Superior temporal gyrus (tissue), 1 donor: ENCODE measurements around the gene DCDC1.
"Not testable (repeated sequence)": the region's sequence is repeated elsewhere in the genome, so short reads cannot be mapped to it uniquely, and the experiment has no call there.

Experiments used
- DNase-seq: peaks from one replicate; pipeline ENCODE4 v3.0.0-alpha.2; 2016; ENCODE audit errors: extremely low spot score

DCDC1 gene

DNA sequence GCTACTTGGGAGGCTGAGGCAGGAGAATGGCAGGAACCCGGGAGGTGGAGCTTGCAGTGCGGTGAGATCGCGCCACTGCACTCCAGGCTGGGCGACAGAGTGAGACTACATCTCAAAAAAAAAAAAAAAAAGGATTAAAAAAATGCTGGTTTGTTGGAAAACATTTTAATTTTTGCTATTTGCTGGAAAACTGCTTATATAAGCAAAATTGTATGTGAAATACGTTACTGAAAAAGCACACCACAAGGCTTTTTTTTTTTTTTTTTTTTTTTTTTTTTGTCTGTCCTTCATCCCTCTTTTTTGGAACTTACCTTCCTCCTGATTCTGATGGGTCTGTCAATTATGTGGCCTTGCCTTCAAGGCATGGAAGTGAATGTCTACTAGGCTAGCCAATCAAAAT, 40.8 kb downstream of the DCDC1 start:
- no peak for DNase-seq

DNA sequence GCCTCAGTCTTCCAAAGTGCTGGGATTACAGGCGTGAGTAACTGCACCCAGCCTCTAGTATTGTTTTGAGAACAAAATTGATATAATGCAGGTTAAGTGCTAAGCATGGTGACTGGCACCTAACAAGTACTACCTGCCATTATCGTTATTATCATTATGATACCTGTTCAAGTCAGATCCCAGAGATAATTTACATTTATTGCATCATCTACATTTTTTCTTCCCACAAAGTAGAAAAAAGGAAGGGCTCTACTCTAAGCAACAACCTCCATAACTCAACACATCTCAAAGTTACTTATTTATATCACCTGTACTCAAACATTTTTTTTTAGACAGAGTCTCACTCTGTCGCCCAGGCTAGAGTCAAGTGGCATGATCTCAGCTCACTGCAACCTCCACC, 42.1 kb downstream of the DCDC1 start:
- no peak for DNase-seq

DNA sequence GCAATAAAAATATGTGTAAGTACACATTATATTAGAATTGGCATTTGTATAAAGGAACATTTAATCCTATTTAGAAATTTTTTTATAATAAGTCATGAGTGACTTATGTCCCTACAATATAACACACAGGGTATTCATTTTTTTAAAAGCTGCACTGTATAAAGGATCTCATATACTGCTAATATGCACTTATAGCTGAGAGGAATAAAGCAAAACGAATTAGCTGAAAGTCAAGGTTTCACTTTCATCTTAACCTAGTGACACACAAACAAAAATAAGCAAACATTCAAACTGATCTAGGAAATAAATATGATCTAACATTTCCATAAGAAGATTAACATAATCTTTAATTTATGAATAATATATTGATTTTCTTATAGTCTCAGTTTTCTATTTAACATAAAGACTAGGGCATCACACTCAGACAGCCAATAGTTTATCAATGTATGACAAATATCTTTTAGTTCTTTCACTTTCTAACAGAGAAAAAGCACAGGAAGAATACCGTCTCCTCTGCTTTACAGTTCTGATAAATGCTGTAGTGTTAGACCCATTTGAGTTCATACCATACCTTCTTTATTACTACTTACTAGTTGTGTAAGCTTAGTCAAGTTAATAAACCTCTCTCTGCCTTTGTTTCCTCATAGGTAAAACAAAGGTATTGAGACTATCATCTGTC, 42.9 kb downstream of the DCDC1 start:
- no peak for DNase-seq

DNA sequence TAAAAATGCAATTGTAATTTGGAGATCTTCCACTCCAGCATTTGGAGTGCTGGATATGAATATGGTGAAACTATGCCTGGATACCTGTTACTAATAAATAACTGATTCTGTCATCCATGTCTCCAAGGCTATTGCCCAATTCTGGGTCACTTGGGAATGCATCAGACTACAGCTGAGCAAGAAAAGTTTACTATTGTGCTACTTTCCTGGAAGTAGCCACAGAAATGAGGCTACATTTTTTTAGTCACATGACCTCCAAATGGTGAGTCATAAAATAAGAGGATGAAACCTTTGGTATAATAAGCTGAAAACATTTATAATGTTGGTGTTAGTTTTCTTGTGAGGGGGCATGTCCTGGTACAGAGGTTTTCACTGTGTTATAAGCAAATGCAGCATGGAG, 44.4 kb downstream of the DCDC1 start:
- DNase-seq: no peak

DNA sequence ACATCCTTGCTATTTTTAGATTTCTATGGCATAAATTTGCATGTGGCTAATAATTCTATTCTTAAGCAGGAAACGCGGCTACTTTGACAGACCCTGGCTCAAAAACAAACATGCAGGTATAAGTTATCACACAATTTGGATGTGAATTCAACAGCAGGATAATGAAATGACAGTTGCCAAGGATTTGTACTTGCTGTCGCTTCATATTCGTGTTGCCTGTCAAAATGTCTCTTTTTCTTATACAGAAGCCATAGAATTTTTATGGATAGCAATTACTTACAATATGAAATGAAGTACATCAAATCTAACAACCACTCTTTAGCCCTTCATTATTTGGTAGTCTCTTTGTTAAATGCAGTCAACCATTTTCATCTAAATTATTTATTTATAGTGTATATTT, 46.4 kb downstream of the DCDC1 start:
- no peak for DNase-seq

DNA sequence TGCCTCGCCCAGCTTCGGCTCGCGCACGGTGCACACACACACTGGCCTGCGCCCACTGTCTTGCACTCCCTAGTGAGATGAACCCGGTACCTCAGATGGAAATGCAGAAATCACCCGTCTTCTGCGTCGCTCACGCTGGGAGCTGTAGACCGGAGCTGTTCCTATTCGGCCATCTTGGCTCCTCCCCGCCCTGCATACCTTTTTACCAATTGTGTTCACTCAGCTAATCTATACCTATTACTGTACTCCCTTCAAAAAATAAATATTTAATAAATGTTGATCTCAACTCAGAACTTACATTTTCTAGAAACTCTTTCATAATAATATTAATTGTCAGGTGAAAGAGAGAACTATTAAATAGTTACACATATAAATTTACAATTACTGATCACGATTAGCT, 48.0 kb downstream of the DCDC1 start:
- not testable (repeated sequence) for DNase-seq

DNA sequence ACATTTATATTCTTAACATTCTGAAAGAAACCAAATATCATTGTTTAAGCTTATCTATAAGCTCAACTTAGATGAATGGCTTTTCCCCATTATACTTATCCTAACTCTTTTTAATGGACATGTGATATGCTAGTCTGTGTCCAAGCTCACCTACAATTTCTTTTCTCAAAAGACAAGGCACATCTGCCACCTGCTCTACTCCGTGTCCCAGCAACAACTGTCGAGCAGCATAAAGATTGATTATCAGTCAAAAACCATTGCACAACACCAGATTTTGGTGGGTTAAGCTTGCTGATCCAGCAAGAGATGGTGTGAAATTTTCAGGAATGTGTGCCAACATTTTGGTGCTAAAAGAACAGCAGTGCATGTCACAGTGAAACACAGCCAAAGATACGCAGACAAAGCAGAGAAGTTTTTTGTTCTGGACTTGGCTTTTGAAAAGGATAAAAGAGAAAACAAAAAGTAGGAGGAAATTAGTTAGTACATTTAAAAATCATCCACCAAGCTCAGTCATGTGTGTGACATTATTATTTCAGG, 65.8 kb downstream of the DCDC1 start:
- no peak for DNase-seq

DNA sequence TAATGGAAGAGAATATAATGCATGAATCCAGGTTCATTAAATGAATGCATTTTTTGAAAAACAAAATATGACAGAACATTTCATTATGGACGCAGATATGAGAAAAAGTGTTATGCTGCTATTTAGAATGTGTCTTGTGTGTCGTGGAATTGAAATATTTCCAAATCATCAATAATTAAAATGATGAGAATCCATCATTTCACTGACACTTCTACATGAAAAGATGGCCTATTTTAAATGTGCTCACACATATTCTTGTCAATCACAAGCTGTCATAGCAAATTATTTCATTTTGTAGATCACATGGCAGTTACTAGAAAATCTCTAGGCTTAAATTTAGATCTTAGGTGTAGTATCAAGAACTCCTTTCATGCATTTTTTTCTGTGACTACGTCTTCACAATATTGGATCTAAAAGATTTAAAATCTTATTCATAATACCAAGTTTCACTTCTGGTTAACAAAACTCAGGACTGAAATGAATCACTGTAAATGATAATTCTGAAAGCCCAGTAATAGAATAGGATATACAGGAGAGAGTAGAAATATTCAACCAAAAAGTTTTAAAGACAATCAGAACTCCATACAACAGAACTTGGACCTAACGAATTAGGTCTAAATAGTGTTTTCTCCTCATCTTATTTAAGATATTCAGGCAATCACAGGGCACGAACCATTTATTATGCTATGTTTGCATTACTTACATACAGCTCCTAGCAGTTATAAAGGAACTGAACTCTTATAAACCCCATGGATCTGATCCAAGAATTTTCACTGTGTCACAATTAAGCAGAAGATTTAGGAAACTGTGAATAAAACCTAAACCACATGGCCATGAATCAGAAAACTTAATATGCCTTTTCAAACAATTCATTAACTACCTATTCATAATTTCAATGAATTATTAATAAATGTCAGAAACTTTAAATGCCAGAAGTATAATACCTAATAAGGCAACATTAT, 67.7 kb downstream of the DCDC1 start:
- DNase-seq: no peak

DNA sequence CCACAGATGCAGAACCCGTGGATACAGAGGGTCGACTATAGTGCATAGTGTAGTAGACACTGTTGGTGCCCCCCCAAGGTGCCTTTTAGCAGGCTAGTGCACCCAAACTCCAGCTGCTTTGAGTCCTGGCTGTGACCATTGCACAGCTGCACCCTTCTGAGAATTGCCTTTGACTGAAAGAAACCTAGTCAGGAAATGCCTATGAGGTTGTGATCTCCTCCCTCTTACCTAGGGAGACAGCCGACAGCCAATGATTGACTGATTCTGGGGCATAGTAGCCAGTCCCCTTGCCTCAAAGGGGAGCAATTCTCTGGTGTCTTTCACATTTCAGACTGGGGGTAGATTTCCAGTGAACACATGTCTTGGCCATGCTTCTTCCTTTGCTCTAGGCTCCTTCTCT, 74.2 kb downstream of the DCDC1 start:
- DNase-seq: no peak

DNA sequence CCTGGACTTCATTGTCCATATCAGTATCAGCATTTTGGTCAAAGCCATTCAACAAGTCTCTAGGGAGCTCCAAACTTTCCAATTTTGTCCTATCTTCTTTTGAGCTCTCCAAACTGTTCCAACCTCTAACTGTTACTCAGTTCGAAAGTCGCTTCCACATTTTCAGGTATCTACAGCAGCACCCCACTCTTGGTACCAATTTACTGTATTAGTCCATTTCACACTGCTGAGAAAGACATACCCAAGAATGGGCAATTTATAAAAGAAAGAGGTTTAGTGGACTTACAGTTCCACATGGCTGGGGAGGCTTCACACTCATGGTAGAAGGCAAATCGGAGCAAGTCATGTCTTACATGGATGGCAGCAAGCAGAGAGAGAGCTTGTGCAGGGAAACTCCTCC, 96.0 kb downstream of the DCDC1 start:
- not testable (repeated sequence) for DNase-seq

DNA sequence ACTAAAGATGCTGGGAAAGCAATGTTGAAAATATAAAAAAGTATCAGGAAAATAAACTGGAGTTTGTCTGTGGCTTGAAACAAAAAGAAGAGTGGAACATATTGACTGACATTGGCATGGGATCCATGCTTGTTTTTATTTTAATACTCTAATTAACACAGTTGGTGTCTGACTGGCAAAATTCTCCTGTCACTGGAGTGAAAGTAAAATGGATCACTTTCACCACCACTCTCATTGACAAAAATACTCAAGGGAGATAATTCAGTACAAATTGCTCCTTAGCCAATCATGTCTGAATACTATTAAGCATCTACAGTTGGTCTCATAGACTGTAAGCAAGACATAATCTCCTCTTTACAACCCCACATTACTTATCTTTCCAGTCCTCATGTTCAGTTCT, 101.8 kb downstream of the DCDC1 start:
- no peak for DNase-seq

DNA sequence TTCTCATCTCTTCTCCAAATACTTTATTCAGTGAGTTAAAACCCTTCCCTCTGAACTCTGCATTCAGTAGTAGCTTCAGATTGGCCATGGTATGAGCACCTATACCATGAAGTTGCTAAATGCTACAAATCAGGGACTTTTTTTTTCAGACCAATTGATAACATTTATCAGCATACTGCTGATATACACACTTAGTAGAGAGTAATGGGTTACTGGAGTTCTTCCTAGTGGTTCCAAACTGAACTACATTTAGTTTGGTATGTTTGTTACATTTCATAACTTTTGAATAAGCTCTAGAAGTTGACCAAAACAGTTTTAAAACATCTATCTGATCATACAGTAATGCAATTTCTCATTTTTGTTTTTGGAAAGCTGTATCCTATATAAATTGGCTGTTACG, 104.7 kb downstream of the DCDC1 start:
- no peak for DNase-seq

DNA sequence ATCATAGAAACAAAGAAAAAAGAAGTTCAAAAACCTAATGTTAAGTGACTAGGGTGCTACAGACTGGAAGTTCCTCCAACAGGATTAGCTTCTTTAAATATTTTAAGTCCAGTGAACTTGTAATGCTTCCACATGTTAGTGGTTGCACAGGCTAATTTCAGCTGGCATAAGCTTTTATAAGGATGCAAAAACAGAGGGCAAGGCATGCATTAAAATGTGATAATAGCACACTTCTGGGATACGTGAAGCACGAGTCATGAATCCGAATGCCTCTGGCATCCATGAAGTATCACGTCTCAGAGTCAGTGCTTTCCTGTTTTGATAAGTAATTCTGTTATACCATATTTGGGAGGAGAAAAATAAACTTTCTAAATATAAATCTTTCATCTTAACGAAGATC, 106.8 kb downstream of the DCDC1 start:
- DNase-seq: no peak

DNA sequence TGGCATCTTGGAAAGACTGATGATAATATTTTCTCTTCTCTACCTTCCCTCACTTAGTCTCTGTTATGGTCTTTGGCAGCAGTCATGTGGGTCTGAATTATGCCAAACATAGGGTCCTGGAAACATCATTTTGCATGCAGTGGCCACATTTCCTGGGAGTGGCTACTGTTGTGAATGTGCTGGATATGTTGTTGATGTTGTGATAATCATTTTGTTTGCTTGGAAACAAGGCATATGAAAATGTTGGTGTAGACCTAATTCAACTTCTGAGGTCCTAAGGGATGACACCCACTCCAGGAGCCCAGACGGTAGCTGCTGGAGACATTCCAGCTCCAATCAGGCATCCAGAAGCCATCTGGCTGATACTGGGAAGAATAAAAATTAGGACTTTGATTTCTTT, 109.7 kb downstream of the DCDC1 start:
- DNase-seq: no peak

DNA sequence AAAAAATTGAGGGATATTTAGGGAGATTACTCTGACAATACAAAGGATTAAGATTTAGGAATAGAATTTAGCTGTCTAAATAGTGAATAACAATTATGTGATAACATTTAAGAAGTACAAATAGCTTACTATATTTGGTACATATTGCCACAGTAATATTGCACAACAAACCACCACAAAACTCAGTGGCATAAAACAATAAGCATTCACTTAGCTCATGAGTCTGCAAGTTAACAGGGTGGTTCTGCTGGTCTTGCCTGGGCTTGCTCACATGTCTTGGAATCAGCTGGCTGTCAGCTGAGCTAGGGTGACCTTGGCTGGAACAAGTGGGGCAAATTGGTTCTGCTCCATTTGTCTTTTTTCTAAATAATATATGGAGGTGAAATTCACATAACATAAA, 115.1 kb downstream of the DCDC1 start:
- no peak for DNase-seq

DNA sequence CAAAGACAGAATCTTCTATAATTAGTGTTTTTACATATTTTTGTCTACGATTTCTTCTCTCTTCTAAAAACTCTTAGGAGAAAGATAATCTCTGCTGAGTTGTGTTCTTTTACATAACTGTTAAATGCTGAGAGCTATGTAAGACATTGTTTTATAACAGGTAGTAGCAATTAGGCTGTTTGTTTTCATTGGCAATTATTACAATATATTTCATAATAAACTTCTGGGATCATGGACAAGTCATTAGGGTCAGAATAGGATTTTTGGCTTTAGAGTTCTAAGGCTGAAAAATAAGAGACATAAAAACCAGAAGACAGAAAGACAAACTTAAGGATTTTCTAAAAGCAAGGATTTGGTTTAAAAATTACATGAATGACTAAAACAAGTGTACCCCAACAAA, 120.8 kb downstream of the DCDC1 start:
- DNase-seq: no peak

DNA sequence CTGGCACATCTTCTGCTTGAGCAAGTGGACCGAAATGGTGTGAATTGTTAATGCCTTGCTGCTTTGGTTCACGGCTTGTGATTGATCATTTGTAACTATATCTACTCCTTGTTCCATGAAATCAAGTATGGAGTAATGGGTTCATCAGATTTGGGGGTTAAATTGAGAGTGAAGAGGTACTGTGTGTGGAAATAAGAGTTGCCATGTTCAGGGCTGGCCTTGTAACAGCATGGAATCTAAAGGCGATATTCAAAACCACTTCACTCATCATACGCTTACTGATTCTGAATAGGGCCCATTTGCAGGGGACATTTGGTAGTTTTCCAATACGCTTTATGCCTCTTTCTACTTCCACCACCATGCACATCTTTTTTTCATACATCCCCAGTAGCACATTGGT, 122.2 kb downstream of the DCDC1 start:
- no peak for DNase-seq

DNA sequence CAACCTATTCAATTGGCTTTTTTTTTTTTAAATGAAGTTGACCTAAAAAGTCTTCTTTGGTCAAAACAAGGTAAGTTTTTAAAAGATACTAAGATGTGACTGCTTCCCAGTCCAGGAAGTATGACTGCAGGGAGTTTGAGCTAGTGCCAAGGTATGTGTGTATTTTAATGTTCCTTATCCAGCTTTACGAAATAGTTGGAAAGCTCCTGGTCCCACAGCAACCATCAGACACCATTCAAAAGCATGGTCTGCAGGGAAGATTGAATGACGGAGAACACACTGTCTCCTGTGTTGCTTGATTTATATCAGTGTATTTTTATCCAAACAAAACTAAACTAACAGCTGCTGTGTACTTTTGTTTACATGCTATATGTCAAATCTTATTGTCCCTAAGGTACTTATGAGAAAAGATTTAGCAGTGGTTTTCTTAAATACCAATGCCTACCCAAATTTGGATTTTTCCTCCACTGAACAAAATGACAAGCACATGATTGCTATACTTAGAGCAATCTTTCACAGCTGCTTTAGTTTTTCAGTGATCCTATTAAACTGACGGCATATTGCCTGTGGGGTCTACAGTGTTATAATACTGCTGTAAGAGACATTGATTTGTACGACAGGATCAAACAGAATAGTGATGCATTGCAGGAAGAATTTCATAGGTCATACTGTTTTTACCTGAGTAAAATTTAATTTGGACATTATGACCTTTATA, 122.9 kb downstream of the DCDC1 start:
- no peak for DNase-seq

DNA sequence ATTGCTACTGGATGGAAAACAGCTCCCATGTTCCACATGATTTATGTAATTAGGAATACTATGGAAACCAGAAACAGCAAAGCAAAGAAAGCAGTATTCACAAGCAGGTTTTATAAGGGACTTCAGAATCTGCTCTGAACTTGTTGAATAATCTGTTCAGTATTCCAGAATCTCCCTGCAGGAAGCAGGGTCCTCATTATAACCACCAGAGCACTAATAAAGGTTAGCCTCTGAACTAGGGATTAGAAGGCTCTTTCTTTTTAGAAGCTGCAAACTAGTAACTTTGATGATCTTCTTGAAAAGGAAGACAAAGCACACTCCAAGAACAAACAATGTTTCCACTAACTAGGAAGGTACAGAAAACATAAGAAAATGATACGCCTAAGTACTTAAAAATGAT, 125.8 kb downstream of the DCDC1 start:
- DNase-seq: no peak

DNA sequence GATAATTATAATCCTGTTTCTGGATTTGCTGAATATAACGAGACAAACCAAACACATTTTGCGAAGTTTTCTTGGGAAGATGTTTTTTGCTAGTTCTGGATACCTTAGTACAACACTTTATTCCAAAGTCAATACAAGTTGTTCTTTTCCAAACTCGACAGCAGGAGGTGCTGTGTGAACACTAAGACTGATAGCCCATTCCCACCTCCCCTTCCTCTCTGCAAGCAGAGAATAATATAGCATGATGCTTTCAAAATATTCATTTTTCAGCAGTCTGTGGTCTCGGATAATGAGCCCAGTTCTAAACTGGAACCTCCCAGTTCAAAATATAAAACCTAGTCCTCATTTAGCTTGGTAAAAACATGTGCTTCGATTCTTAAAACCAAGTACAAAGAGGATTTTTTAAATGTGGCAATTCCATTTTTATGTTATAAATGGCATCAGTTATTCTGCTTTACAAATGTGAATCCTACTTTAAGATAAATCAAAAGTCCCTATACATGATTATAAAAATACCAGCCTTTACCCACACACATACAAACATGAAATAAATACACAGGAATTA, 129.1 kb downstream of the DCDC1 start:
- DNase-seq: peak; percentile 70

DNA sequence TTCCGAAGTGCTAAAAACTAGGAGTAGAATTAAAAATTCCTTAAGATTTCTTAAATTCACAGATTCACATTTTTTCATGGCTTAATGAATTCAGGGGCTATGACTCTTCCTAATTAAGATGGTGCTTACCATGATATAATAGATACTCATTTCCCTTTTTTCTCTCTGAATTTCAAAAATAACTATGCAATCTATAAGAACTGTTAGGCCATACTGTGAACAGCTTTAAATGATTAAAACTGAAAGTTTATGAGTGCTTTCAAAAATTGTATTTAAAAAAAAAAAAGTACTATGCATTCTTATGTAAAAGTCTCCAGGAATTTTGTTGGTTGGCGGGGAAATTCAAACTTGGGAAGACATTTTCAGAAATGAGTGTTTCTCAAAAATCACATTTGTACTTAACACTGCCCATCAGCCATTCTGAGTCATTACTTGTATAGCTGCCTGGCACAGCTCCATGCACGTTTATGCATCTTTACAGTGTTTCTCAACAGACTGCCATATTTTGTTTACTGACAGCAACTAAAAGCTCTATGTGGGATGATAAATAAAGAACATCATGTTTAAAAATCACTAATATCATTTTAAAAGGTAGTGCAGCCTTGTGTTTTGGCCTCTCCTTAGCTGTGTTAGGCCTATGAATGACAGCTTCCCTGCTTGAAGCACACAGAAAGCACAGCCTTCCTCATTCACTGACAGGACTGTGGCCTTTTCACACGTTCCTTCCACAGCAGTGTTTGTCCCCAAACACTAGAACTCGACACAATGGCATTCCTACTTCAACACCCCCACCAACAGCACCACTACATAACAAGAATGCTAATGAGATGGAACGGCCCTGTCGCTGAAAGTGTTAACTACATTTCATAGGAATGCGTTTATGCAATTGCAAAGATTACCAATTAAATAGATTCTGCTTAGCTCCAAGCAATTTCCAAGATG, 131.4 kb downstream of the DCDC1 start:
- no peak for DNase-seq
